ENCODE measurements around the gene CLEC16A. TPM values are rescaled to one million over a fixed set of nuclear protein-coding genes. Genes with fewer than 3 reads are reported as not detected.
A peak's percentile ranks its signal among the peaks of the same experiment; 100 is the strongest.

CLEC16A gene
- total RNA-seq, 4 donors from 2014 or later: 29.5 to 58.8 (median 48.4) TPM

DNA sequence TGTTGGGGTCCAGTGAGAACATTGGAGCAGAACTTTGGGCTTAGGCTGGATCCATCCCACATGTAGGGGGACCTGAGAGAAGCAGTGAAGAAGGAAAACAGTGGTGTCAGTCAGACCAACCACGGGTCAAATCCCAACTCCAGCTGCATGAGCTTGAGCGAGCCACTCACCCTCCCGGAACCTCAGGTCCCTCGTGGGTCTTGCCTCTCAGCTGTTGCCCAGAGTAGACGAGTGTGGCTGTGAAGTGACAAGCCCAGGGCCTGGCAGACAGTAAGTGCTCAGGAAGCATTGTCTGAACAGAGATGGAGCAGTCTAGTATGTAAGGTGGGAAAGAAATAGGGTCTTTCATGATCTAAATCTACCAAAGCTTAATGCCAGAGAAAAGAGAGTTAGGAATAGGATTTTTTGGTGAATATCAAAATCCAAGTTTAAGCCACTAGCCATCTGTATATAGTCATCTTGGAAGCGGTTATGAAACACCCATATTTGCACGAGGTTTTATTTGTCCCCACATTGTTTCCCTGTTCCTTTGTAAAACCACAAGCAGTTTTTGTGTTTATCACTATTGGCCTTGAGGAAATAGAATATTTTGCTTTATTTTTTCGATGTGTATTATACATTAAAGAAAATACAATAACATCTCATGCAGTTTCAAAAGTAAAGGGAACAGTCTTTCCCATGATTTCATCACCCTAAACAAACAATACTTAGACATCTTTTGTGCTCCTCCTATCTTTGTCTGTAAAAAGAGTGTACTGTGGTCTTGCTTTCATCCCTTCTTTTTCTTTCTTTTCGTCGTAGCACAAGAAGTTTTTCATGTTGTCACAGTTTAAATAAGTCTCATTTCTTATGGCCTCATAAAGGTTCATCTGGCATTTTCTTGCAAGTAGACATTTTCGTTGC is 112.0 kb downstream of the CLEC16A start:
- H3K9me3 ChIP-seq: no peaks in the 10 kb centered on the region
- no peak for DNase-seq
- peaks cover 58 to 82% of the 10 kb centered on the region in 2 donors for H3K4me1 ChIP-seq
- intact Hi-C loops (cut with DNase I): loop anchor here (10.0 kb wide), 1 partner anchor 78 kb away; no protein-coding TSS in a partner anchor
- no peak overlapping the region for H3K4me3 ChIP-seq (replicated peaks in 1 of 3)
- H3K27me3 ChIP-seq: no peaks in the 10 kb centered on the region
- WGBS, 2 donors: 71 to 72% methylated on average over 11 of the region's 11 CpGs
- H3K27ac ChIP-seq: peak overlapping the region; percentile 78 to 85 (median 85)
- TF ChIP-seq POLR2A (IDR thresholded peaks at IDR 0.05): no peak
- TF ChIP-seq, protein P1, sequence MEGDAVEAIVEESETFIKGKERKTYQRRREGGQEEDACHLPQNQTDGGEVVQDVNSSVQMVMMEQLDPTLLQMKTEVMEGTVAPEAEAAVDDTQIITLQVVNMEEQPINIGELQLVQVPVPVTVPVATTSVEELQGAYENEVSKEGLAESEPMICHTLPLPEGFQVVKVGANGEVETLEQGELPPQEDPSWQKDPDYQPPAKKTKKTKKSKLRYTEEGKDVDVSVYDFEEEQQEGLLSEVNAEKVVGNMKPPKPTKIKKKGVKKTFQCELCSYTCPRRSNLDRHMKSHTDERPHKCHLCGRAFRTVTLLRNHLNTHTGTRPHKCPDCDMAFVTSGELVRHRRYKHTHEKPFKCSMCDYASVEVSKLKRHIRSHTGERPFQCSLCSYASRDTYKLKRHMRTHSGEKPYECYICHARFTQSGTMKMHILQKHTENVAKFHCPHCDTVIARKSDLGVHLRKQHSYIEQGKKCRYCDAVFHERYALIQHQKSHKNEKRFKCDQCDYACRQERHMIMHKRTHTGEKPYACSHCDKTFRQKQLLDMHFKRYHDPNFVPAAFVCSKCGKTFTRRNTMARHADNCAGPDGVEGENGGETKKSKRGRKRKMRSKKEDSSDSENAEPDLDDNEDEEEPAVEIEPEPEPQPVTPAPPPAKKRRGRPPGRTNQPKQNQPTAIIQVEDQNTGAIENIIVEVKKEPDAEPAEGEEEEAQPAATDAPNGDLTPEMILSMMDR (IDR thresholded peaks at IDR 0.05): no peak
- no peaks in the 10 kb centered on the region for H3K36me3 ChIP-seq

- H3K4me1 ChIP-seq: peaks cover 60 to 80% of the 10 kb centered on the region in 2 donors
- no peaks in the 10 kb centered on the region for H3K27me3 ChIP-seq
- no peaks in the 10 kb centered on the region for H3K9me3 ChIP-seq
- no peaks in the 10 kb centered on the region for H3K36me3 ChIP-seq
- intact Hi-C loops (cut with DNase I): loop anchor here (10.0 kb wide), 1 partner anchor 78 kb away; no protein-coding TSS in a partner anchor
- WGBS, 2 donors: 48 to 51% methylated on average over 12 of the region's 12 CpGs
- peak overlapping the region; percentile 78 to 85 (median 85) for H3K27ac ChIP-seq
- TF ChIP-seq, protein P1 (IDR thresholded peaks at IDR 0.05): no peak
- no peak for TF ChIP-seq POLR2A (IDR thresholded peaks at IDR 0.05)
- H3K4me3 ChIP-seq (replicated peaks in 1 of 3): no peak overlapping the region
- DNase-seq: peak; percentile 77 to 78
These were observed 112.8 kb downstream of the CLEC16A start for GRCh38 chr16:11056993-11057649.

DNA sequence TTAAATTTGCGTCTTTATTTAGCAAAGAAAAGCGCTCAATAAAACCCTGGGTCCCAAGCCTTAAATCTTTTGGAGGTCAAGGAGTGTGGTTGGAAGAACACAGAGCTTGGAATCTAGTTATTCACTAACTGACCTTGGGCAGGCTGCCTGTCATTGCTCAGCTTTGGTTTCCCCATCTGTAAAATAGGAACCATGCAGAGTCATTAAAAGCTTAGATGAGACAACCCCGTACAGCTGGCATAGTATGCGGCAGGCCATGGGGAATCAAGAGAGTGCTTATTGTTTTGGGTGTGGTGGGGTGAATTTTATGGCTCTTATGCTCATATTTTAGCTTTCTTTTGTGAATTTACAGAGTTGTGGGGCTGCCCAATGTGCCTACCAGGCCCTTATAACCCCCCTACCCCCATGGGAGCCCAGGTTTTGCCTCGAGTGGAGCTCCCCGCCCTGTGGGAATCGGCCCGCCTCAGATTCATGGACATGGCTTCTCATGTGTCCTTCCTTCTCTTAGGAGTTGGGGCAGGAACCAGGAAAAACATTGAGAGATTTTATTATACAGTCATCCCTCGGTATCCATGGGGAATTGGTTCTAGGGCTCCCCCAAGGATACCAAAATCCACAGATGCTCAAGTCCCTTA is 113.5 kb downstream of the CLEC16A start:
- H3K27ac ChIP-seq: peak overlapping the region; percentile 78 to 85 (median 85)
- no peaks in the 10 kb centered on the region for H3K9me3 ChIP-seq
- peaks cover 68 to 81% of the 10 kb centered on the region in 2 donors for H3K4me1 ChIP-seq
- intact Hi-C loops (cut with DNase I): loop anchor here (10.0 kb wide), 1 partner anchor 77 kb away; no protein-coding TSS in a partner anchor
- no peak overlapping the region for H3K4me3 ChIP-seq (replicated peaks in 1 of 3)
- no peaks in the 10 kb centered on the region for H3K36me3 ChIP-seq
- 91 to 95% methylated on average over 9 of the region's 9 CpGs for WGBS, 2 donors
- no peak for DNase-seq
- no peaks in the 10 kb centered on the region for H3K27me3 ChIP-seq
- no peak for TF ChIP-seq POLR2A (IDR thresholded peaks at IDR 0.05)
- TF ChIP-seq, protein P1 (IDR thresholded peaks at IDR 0.05): no peak

GRCh38 chr16:11058832-11059231 is 114.5 kb downstream of the CLEC16A start:
- DNase-seq: peak; percentile 48 to 62
- H3K27me3 ChIP-seq: no peaks in the 10 kb centered on the region
- no peaks in the 10 kb centered on the region for H3K9me3 ChIP-seq
- H3K36me3 ChIP-seq: no peaks in the 10 kb centered on the region
- peak overlapping the region; percentile 78 to 85 (median 85) for H3K27ac ChIP-seq
- H3K4me3 ChIP-seq (replicated peaks in 1 of 3): no peak overlapping the region
- H3K4me1 ChIP-seq: peaks cover 65 to 81% of the 10 kb centered on the region in 2 donors
- intact Hi-C loops (cut with DNase I): loop anchor here (10.0 kb wide), 1 partner anchor 76 kb away; no protein-coding TSS in a partner anchor
- no peak for TF ChIP-seq POLR2A (IDR thresholded peaks at IDR 0.05)
- TF ChIP-seq, protein P1 (IDR thresholded peaks at IDR 0.05): no peak
- WGBS, 2 donors: 58 to 64% methylated on average over 5 of the region's 5 CpGs

Measured in thyroid gland (tissue), 4 donors.